ENCODE results near the gene BCS1L.

Gene BCS1L

DNA sequence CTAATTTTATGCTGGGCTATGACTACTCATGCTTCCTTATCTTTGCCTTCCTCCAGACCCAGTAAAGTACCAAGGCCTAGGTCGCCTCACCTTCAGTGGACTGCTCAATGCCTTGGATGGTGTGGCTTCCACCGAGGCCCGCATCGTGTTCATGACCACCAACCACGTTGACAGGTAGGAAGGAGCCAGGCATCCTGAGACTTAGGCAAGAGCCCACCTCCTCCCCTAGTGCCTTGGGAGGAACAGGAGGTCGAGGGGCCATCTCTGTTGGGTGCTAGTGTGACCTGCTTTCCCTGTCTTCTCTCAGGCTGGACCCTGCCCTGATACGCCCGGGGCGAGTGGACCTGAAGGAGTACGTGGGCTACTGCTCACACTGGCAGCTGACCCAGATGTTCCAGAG, 3.3 kb downstream of the BCS1L start:
- Histone ChIP-seq H3K27ac (replicated peaks) (no peak overlapping the region), H3K27me3 (ENCODE audit: insufficient read depth, poor library complexity, severe bottlenecking) (no peaks in the 10 kb centered on the region), H3K4me3 (replicated peaks; ENCODE audit: insufficient read depth, low read length) (no peak overlapping the region)
- DNase-seq (ENCODE audit: low read depth in 1 of 2, low spot score in 1 of 2) = no peak
- TF ChIP-seq, protein P1, sequence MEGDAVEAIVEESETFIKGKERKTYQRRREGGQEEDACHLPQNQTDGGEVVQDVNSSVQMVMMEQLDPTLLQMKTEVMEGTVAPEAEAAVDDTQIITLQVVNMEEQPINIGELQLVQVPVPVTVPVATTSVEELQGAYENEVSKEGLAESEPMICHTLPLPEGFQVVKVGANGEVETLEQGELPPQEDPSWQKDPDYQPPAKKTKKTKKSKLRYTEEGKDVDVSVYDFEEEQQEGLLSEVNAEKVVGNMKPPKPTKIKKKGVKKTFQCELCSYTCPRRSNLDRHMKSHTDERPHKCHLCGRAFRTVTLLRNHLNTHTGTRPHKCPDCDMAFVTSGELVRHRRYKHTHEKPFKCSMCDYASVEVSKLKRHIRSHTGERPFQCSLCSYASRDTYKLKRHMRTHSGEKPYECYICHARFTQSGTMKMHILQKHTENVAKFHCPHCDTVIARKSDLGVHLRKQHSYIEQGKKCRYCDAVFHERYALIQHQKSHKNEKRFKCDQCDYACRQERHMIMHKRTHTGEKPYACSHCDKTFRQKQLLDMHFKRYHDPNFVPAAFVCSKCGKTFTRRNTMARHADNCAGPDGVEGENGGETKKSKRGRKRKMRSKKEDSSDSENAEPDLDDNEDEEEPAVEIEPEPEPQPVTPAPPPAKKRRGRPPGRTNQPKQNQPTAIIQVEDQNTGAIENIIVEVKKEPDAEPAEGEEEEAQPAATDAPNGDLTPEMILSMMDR (IDR thresholded peaks at IDR 0.05; ENCODE audit: insufficient read depth, low read length) = no peak
- TF ChIP-seq SPI1 (IDR thresholded peaks at IDR 0.05; ENCODE audit: borderline replicate concordance, low read depth) (no peak), GABPA (IDR thresholded peaks at IDR 0.05; ENCODE audit: low read depth) (no peak), POLR2AphosphoS5 (IDR thresholded peaks at IDR 0.05; ENCODE audit: low read depth) (no peak)
- TF ChIP-seq, protein P2, sequence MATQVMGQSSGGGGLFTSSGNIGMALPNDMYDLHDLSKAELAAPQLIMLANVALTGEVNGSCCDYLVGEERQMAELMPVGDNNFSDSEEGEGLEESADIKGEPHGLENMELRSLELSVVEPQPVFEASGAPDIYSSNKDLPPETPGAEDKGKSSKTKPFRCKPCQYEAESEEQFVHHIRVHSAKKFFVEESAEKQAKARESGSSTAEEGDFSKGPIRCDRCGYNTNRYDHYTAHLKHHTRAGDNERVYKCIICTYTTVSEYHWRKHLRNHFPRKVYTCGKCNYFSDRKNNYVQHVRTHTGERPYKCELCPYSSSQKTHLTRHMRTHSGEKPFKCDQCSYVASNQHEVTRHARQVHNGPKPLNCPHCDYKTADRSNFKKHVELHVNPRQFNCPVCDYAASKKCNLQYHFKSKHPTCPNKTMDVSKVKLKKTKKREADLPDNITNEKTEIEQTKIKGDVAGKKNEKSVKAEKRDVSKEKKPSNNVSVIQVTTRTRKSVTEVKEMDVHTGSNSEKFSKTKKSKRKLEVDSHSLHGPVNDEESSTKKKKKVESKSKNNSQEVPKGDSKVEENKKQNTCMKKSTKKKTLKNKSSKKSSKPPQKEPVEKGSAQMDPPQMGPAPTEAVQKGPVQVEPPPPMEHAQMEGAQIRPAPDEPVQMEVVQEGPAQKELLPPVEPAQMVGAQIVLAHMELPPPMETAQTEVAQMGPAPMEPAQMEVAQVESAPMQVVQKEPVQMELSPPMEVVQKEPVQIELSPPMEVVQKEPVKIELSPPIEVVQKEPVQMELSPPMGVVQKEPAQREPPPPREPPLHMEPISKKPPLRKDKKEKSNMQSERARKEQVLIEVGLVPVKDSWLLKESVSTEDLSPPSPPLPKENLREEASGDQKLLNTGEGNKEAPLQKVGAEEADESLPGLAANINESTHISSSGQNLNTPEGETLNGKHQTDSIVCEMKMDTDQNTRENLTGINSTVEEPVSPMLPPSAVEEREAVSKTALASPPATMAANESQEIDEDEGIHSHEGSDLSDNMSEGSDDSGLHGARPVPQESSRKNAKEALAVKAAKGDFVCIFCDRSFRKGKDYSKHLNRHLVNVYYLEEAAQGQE (IDR thresholded peaks at IDR 0.05; ENCODE audit: insufficient replicate concordance, low read depth) = no peak

GRCh38 chr2:218663901-218664300, 4.4 kb downstream of the BCS1L start:
- Histone ChIP-seq H3K27ac (replicated peaks) (no peak overlapping the region), H3K27me3 (ENCODE audit: insufficient read depth, poor library complexity, severe bottlenecking) (no peaks in the 10 kb centered on the region), H3K4me3 (replicated peaks; ENCODE audit: insufficient read depth, low read length) (no peak overlapping the region)
- TF ChIP-seq, protein P1 (IDR thresholded peaks at IDR 0.05; ENCODE audit: insufficient read depth, low read length) = no peak
- TF ChIP-seq SPI1 (IDR thresholded peaks at IDR 0.05; ENCODE audit: borderline replicate concordance, low read depth) (no peak), POLR2AphosphoS5 (IDR thresholded peaks at IDR 0.05; ENCODE audit: low read depth) (no peak), GABPA (IDR thresholded peaks at IDR 0.05; ENCODE audit: low read depth) (no peak)
- TF ChIP-seq, protein P2 (IDR thresholded peaks at IDR 0.05; ENCODE audit: insufficient replicate concordance, low read depth) = no peak
- DNase-seq (ENCODE audit: low read depth in 1 of 2, low spot score in 1 of 2) = no peak

- no peak for DNase-seq (ENCODE audit: low read depth in 1 of 2, low spot score in 1 of 2)
- H3K4me3 ChIP-seq (replicated peaks; ENCODE audit: insufficient read depth, low read length) = no peak overlapping the region
- no peaks in the 10 kb centered on the region for H3K27me3 ChIP-seq (ENCODE audit: insufficient read depth, poor library complexity, severe bottlenecking)
- TF ChIP-seq, protein P1 (IDR thresholded peaks at IDR 0.05; ENCODE audit: insufficient read depth, low read length) = no peak
- TF ChIP-seq GABPA (IDR thresholded peaks at IDR 0.05; ENCODE audit: low read depth) (no peak), POLR2AphosphoS5 (IDR thresholded peaks at IDR 0.05; ENCODE audit: low read depth) (no peak), SPI1 (IDR thresholded peaks at IDR 0.05; ENCODE audit: borderline replicate concordance, low read depth) (no peak)
- TF ChIP-seq, protein P2 (IDR thresholded peaks at IDR 0.05; ENCODE audit: insufficient replicate concordance, low read depth) = no peak
- no peak overlapping the region for H3K27ac ChIP-seq (replicated peaks)
Observed at GRCh38 chr2:218664653-218665052, 5.2 kb downstream of the BCS1L start.

All from HL-60 (cell line).